Measurements from ENCODE around the gene RXFP2.

DNA sequence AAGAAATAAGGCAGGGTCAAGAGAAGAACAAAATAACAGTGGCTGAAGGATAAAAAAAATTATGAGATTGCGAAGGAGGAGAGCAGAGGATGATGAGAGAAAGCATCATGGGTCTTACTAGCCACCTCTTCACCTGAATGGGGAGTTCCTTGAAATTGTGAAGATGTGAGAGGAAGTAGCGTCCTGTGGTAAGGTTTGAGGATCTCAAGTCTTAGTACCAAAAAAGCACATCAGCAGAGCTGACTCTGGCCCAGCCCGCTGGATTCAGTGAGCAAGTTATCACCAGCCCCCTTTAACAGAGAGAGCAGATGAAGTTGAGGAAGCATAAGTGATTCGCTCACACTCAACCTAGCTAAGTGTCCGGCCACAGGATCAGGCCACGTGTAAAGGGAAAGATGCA is 61.8 kb downstream of the RXFP2 start:
- TF ChIP-seq EZH2 (IDR thresholded peaks at IDR 0.05; ENCODE audit: borderline replicate concordance, low read depth, low read length, poor library complexity, severe bottlenecking), result no peak
- TF ChIP-seq, protein P1, sequence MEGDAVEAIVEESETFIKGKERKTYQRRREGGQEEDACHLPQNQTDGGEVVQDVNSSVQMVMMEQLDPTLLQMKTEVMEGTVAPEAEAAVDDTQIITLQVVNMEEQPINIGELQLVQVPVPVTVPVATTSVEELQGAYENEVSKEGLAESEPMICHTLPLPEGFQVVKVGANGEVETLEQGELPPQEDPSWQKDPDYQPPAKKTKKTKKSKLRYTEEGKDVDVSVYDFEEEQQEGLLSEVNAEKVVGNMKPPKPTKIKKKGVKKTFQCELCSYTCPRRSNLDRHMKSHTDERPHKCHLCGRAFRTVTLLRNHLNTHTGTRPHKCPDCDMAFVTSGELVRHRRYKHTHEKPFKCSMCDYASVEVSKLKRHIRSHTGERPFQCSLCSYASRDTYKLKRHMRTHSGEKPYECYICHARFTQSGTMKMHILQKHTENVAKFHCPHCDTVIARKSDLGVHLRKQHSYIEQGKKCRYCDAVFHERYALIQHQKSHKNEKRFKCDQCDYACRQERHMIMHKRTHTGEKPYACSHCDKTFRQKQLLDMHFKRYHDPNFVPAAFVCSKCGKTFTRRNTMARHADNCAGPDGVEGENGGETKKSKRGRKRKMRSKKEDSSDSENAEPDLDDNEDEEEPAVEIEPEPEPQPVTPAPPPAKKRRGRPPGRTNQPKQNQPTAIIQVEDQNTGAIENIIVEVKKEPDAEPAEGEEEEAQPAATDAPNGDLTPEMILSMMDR (conservative IDR thresholded peaks at IDR 0.05; ENCODE audit: low read depth, low read length), result no peak
